Posterior cingulate gyrus (tissue), 11 donors: Measurements from ENCODE around the gene ZNF821.
"Not testable (repeated sequence)": the region's sequence is repeated elsewhere in the genome, so short reads cannot be mapped to it uniquely, and the experiment has no call there.

Experiments
- DNase-seq, 10 donors: peaks; one replicate each; pipeline versions ENCODE4 v3.0.0 to v3.0.0-alpha.2; 2020 to 2021; ENCODE audit warnings: mixed read lengths in 3 of 10
- intact Hi-C: fragments of 100-400 bp; cut with DNase I; formaldehyde crosslinking; loops from one replicate; pipeline ENCODE4 v1.15.1; 2023

ZNF821 gene

DNA sequence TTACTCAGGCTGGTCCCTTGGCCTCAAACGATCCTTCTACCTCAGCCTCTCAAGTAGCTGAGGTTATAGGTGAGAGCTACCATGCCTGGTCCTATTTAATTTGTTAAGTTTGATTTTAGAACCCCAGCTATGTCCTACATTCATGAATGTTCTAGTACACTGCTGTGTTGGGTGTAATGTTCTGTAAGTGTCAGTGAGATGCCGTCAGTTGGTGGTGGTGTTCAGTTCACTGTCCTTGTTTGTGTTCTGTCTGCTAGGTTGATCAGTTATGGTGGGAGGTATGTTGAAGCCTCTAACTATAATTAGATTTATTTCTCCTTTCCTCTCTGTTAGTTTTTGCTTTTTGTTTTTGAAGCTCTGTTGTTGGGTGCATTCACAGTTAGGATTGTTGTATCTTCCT lies 19.6 kb upstream of the ZNF821 start:
- no peak for DNase-seq
- intact Hi-C loops: no loop called here

DNA sequence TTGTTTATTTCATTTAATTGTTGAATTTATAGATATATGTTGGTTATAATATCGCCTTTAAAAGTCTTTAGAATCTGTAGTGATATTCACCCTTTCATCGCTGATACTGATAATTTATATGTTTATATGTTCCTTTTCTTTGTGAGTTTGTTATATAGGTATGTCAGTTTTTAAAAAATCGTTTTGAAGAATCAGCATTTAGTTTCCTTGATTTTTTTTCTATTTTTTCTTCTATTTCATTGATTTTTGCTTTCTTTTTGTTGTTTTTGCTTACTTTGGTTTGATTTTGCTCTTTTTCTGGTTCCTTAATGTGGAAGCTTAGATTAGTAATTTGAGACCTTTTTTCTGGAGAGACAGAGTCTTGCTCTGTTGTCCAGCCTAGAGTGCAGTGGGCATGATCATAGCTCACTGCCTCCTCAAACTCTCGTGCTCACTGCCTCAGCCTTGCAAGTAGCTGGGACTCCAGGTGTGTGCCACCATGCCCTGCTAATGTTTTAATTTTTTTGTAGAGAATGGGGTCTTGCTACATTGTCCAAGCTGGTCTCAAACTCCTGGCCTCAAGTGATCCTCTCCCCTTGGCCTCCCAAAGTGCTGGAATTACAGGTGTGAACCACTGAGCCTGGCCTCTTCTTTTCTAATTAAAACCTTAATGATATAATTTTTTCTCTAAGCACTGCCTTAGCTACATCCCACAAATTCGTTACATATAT lies 18.8 kb upstream of the ZNF821 start:
- intact Hi-C loops: no loop called here

DNA sequence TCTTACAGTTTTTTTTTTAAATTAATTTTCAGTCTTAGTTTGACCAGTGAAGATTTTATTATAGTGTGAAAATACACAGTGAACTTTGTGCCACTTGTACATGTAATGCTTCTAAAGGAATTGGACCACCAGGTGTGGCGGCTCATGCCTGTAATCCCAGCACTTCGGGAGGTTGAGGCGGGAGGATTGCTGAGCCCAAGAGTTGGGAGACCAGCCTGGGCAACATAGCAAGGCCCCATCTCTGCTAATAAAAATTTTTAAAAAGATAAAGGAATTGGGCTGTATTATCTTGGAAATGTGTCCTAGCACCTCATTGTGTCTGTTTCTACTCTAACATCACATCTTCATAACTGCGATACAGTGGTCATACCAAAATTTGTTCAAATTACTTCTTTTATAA lies 15.2 kb upstream of the ZNF821 start:
- intact Hi-C loops: no loop called here
- no peak for DNase-seq

More for the DNA sequence above, 18.8 kb upstream of the ZNF821 start:
- DNase-seq: no peak

DNA sequence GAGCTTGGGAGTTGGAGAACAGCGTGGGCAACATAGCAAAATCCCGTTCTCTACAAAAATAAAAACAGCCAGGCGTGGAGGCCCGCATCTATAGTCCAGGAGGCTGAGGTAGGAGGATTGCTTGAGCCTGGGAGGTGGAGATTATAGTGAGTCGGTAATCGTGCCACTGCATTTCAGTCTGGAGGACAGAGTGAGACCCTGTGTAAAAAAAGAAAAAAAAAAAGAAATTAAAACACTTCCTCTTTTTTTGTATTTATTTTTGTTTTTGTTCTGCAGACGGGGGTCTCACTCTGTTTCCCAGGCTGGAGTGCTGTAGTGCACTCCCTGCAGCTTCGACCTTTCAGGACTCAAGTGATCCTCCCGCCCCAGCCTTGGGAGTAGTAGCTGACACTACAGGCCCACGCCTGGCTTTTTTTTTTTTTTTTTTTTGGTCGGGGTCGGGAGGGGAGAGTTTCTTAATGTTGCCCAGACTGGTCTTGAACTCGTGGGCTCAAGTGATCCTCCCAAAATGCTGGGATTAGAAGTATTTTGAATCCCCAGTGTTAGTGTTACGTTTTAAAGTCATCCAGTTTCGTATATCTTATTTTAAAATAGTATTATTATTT lies 12.9 kb upstream of the ZNF821 start:
- DNase-seq: no peak
- intact Hi-C loops: no loop called here

DNA sequence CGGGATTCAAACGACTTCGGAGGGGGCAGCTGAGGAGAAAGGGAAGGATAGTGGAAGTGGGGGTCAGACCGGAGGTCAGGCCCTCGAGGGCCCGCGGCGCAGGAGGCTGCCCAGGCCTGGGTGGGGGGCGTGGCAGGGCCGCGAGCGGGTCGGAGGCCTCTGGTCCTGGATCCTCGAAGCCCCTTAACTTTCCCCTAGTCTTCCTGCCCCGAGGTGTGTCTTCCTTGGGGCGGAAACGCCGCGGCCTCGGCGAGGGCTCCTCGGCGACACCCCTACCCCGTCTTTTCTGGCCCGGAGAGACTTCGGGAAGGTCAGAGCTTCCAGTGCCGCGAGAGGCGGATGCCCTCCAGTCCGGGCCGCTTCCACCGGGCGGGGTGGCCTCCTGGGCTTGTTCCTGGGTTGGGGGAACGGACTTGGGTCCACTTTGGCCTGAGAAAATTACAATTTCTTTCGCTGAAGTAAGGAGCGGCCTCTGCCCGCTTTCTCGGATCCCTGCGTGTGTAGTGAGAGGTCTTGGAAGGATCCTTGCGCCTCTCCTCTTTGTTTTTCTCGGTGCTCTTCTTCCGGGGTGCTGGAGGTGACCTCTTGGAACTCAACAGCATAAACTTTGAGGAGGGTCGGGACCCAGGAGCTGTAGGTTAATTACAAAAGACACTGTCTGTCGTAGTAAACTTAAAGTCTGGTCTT lies 11.8 kb upstream of the ZNF821 start:
- intact Hi-C loops: loop anchor here (1.0 kb wide), 1 partner anchor 12 kb away; the partner anchor contains the start of gene ZNF821

DNA sequence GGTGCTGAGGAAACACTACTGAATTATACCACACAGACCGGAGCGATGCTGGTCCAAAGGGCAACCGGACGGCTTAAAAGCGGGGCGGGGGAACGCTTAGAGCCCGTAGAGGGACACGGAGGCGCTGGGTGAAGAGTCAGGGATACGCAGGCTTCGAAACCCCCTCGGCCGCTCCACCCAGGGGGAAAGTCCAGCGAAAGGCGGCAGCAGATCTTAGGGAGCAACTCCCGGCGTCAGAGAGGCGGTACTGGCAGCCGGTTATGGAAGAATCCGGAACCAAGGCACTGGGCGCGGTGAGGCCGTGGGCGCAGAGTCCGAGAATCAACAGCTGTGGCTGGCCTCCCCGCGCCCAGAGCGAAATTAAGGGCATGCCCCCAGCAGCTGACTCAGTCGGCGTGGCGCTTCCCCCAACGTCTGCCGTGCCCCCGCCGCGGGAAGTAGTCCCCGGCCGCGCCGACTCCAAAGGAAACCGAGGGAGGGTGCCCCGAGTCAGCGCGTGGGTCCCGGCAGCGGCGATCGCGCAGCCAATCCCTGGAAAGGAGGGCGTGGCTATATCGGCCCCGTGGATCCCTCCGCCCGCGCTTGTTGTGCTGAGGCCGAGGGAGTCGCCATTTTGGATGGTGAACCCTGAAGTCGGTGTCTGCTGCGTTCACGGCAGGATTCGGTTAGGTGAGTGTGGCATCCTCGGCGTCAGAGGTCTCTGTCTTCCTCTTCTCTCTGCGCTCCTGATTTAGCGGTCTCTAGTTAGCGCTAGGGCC lies 11.1 kb upstream of the ZNF821 start, which contains the start of gene IST1:
IST1 (plus strand) TSS at position 611 of the 758 bp plus-strand sequence. CDS start 20,110 bp downstream, outside the sequence.
- DNase-seq: peak; percentile 95 to 100 (median 98)
- intact Hi-C loops: loop anchor here (1.0 kb wide), 1 partner anchor 11 kb away; the partner anchor contains the start of gene ZNF821

More for the DNA sequence above, 11.8 kb upstream of the ZNF821 start:
- DNase-seq: peak in 5 of 10 donors; percentile 10 to 82 (median 19)

DNA sequence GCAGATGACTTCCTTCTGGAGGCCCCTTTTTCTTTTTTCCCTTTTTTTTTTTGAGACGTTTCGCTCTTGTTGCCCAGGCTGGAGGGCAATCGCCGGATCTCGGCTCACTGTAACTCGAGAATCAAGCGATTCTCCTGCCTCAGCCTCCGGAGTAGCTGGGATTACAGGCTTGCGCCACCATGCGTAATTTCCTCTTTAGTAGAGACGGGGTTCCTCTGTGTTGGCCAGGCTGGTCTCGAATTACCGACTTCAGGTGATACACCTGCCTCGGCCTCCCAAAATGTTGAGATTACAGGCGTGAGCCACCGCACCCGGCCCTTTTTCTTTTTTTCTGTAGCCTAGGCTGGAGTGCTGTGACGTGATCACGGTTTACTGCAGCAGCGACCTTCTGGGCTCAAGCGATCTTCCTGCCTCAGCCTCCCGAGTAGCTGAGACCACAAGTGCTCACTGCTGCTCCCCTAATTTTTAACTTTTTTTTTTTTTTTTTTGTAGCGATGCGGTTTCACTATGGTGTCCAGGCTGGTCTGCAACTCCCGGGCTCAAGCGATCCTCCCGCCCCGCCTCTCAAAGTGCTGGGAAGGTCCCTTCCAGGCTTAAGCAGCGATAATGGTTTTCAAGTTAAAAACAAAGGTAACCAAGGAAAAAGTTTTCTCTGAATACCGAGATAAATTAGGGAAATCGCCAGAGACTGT lies 10.4 kb upstream of the ZNF821 start:
- DNase-seq: peak; percentile 20 to 89 (median 55)
- intact Hi-C loops: no loop called here

DNA sequence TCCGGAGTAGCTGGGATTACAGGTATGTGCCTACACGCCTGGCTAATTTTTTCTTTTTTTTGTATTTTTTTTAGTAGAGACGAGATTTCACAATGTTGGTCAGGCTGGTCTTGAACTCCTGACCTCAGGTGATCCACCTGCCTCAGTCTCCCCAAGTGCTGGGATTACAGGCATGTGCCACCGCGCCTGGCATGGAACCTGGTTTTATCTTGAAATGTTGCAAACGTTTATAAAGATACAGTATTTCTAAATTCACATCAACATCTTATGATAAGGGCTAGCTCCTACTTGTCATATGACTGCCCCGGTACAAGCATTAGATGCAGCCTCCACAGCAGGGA lies 9.9 kb upstream of the ZNF821 start:
- intact Hi-C loops: no loop called here
- DNase-seq: no peak

DNA sequence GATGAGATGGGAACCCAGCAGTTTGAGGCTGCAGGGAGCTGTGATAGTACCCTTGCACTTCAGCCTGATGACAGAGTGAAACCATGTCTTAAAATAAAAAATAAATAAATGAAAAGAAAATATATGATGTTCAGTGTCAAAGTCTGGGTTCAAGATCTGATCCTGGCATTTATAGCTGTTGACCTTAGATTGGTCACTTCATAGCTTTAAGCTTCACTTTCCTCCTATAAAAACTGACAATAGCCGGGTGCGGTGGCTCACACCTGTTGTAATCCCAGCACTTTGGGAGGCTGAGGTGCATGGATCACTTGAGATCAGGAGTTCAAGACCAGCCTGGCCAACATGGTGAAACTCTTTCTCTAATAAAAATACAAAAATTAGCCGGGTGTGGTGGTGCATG lies 5.2 kb upstream of the ZNF821 start:
- intact Hi-C loops: loop anchor here (10.0 kb wide), 1 partner anchor 84 kb away; the partner anchor contains the start of gene AP1G1
- DNase-seq: no peak

DNA sequence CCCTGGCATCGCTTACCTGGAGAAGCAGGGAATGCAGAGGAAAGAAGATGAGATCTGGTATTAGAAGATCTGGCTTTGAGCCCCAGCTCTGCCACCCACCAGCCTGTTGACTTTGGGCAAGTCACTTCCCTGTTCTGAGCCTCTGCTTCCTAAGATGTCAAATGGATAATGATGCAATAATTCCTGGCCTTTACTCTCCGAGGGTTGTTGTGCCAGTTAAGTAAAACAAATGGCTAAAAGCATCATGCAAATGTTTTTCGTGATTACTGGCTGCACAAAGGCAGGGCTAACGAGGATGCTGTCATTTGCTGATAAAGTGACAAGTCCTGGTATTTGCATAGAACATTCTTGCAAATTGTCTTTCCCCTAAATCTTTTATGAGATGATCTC lies 1.3 kb upstream of the ZNF821 start:
- DNase-seq: no peak
- intact Hi-C loops: loop anchor here (10.0 kb wide), 1 partner anchor 80 kb away; the partner anchor contains the start of gene AP1G1

DNA sequence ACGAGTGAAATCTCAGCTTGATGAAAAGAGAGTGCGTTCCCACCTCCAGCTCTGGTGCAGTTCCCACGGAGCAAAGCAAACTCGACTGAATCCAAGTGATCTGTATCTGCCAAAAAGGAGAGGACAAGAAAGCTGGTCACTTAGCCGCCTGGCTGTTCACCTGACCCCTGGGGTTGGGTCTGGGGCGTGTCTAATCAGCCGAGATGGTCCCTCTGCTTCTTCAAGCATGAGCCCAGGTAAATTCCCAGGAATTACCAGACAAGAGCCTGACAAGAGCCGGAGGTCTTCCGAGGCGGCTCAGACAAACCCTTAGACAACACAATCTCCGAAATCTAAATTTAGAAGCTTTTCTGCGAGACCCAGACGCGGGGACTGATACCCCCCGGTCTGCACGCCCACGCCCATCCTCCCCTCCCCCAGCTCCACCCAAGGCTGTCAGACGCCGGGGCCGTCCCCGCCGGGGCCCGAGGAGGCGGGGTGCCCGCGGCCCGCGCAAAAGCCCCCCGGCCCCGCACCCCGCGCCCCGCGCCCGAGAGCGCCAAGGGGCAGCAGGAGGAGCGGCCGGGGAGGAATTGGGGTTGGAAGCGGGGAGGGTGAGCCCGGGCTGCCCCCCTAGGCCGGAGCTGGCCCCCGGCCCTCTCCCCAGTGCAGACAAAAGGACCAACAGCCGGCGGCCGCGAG lies 674 bp downstream of the ZNF821 start:
- peak in 6 of 10 donors; percentile 28 to 85 (median 43) for DNase-seq
- intact Hi-C loops: loop anchor here (2.0 to 10.0 kb wide), 3 partner anchors 36 to 79 kb away; partner anchors contain the start of genes AP1G1 and ATXN1L

DNA sequence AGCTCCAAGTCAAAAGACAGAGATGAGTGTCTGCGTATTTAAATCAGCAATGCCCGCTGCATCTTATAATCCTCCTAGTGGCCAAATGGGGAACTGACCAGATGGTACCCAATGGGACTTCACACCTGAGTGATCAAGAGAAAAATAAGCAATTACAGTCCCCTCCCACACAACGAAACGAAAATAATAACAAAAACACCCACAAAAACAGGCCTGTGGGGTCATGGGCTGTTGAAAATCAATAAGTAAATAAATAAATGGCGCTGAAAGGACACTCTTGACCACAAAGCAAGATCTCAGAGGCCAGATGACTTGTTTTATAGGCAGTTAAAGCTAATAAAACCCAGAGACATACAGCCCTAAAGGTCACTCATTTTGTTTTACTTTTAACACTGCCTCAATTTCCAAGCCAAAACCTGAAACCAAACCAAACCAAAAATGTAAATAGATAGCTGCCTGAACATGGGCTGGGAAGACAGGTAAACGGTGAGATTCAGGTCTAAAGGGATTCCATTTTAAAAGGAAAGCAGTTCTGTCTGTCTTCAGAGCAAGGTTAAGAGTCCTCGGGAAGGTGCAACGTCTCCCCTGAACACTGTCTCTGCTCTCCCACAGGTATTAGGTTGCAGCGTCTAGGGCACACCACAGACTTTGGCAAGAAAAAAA lies 1.3 kb downstream of the ZNF821 start:
- DNase-seq: peak in 6 of 10 donors; percentile 17 to 81 (median 53)
- intact Hi-C loops: loop anchor here (2.0 to 10.0 kb wide), 3 partner anchors 35 to 78 kb away; partner anchors contain the start of genes AP1G1 and ATXN1L

DNA sequence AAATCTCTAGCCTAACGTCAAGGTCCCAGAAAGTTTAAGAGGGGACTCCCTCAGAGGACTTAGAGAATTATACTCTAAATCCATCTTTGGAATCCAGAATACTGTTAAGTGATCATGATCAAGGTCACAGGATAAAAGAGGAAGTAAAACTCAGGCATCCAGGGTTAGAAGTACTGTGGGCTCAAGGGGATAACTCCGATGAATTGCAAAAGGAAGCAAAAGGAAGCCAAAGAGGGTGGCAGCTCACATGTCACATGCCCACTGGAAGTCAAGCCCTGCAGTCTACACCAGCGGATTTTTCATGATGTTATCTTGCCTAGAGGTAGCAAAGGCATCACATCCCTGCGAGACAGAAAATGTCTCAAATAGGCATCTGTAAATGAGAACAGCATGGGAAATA lies 3.8 kb downstream of the ZNF821 start:
- no peak for DNase-seq
- intact Hi-C loops: loop anchor here (5.0 to 10.0 kb wide), 2 partner anchors 33 to 75 kb away; partner anchors contain the start of genes AP1G1 and ATXN1L

DNA sequence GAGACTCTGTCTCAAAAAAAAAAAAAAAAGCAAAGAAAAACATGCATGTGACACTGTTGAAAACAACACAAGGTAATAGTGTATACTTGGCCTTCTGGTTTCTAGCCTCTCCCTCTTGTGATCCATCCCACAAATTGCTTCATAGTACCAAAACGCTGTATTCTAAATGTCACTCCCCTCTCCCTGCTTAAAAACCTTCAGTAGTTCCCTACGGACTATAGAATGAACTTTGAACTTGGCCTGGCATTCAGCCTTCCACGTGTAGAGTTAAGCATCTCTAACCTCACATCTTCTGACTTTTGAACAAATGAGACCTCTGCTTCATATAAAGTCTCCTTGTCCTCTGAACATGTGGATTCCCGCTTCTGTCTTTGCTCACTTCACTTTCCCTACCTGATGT lies 5.1 kb downstream of the ZNF821 start:
- intact Hi-C loops: no loop called here
- no peak for DNase-seq

DNA sequence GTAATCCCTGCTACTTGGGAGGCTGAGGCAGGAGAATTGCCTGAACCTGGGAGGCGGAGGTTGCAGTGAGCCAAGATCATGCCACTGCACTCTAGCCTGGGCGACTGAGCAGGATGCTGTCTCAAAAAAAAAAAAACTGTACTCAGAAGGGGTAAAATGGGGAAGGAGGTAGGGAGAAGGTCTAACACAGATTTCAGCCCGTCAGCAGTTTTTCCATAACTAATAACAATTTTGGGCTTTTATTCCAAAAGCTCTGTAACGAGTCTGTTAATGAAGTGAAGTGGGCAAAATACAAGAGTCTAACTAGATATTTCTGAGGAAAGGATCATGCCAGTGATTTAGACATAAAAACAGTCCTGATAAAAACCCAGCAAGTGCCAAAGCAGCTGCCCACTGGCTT lies 10.8 kb downstream of the ZNF821 start:
- DNase-seq: no peak
- intact Hi-C loops: no loop called here

DNA sequence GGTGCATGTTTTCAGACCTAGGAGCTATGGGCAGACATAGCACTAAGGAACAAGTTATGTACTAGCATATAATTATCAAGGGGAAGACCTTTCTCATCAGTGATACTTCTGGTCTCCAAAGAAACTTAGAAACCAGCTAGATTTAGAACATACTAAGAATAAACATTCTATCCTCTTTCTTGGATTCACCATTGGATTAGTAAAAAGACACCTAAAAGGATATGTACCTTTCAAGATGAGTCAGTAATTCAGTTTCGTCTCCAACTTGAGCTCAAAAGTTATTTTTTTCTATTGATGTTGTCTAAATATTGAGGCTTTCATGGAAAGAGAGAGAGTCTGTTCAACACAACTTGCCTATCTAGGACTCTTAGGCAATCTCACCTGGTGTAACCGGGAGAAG lies 13.2 kb downstream of the ZNF821 start:
- no peak for DNase-seq
- intact Hi-C loops: no loop called here

DNA sequence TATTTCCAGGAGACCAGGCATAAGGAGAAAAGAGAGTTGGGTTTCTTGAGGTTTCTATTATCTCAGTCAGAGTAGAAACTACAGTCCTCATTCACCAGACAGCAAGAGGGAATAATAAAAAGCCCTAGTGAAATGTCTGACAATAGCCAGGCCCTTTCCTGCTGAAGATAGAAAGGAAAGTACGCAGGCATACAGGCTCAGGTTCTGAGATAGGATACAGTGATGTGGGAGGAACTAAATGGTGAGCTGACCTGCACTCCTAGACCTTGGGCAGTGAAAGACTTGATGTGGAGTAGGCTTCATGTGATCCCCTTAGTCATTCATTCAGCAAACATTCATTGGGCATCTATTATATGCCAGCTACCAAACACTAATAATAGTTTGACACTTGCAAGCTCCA lies 14.9 kb downstream of the ZNF821 start:
- intact Hi-C loops: no loop called here
- no peak for DNase-seq

DNA sequence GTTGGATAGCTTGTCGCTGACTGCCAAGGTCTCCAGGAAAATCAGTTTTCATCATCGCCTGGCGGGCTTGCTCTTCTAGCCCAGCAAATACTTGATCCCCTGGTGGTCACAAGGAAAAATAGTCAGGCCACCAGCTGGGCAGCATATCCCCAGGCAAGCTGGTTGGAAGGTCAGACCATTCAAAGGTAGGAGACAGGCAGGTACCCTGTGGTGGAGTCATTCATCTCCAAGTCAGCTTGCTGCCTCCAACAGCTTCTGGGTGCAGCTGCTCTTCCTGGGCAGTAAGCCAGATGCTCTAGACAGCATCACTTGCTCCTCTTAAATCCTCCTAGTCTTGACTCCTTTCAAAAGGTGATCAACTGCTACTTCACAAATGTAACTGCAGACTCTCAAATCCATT lies 16.0 kb downstream of the ZNF821 start:
- intact Hi-C loops: no loop called here
- DNase-seq: peak in 2 of 10 donors; percentile 17 to 18

DNA sequence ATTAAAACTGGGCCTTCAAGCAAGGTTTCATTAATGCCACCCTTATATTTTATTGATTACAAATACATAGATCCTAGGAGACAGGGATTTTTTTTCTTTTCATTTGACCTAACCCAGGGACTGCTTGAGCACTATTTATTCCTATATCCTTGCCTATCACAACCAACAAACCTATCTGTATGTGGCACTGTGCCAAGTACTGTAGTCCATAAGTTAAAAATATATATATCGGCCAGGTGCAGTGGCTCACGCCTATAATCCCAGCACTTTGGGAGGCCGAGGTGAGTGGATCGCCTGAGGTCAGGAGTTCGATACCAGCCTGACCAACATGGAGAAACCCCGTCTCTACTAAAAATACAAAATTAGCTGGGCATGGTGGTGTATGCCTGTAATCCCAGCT lies 16.8 kb downstream of the ZNF821 start:
- intact Hi-C loops, DNase-seq: not testable (repeated sequence)
